CD4-positive, alpha-beta T cell treated with Interleukin-1 beta for 1 hour (primary cell): Measurements from ENCODE around the gene COX7A2.

ENCODE experiments used
- DNase-seq, 2 donors: peaks; one replicate each; pipeline ENCODE4 v3.0.0-alpha.2; 2020 to 2022

COX7A2 gene

DNA sequence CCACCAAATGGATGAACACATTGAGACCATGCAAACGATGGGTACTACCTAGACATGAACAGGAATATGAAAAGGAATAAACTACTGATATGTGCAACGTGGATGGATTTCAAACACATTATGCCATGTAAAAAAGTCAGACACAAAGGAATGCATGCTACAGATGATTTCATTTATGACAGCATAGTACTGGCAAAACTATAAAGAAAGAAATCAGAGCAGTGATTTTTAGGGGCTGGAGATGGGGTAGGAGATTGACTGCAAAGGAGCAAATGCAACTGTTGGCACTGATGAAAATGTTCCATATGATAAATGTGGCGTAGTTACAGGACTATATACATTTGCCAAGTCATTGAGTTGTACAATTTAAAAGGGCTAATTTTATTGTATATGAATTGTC is 24.3 kb downstream of the COX7A2 start:
- DNase-seq: no peak

DNA sequence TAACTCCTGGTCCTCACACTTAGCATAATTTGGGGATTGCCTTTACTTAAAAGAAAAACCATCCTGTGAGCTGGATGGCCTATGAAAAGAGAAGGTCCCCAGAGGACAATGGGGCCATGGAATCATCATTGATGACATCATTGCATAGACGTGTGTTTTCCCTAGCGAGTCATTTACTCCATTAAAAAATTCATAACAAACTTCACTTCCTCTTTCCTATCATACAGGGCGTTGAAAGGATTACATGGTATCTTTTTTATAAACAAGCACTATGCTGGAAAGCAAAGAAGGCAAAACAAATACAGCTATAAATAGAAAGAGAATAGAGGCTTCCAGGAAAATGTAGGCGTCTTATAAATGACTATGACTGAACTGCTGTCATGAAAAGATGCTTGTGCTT is 26.4 kb downstream of the COX7A2 start:
- DNase-seq: no peak

DNA sequence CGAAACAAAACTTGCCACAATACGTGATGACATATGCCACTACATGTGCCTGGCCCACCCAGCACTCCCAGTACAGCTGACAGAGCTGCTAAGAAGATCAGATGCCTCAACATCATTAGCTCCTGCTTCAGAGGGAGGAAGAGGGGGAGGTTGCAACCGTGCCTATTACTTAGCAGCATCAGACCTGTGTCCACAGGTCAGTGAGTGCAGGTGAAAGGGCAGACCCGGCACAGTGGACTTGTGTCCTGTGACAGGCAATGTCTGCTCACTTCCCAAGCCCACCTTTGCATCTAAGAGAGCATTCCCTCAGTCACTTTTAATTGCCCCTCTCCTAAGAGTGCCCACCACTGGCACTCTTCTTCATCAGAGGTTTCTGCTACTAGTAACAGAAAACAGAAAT is 28.3 kb downstream of the COX7A2 start:
- DNase-seq: no peak

DNA sequence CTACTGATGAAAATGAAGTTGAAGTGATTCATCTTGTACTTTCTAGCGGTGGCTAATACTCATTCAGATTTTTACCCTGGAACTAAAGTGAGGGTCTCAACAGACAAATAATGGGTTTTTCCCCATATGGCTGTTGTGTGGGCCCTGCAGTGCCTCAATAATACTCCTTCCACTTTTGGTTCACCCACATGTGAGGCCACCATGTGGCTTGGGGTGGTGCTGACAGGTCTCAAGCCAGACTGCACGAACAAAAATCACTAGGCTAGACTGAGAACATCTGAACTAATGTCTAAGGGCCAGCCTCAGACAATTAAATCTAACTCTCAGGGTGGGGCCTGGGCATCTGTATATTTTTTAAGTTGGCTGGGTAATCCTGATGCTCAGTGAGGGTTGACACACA is 29.9 kb downstream of the COX7A2 start:
- DNase-seq: no peak

DNA sequence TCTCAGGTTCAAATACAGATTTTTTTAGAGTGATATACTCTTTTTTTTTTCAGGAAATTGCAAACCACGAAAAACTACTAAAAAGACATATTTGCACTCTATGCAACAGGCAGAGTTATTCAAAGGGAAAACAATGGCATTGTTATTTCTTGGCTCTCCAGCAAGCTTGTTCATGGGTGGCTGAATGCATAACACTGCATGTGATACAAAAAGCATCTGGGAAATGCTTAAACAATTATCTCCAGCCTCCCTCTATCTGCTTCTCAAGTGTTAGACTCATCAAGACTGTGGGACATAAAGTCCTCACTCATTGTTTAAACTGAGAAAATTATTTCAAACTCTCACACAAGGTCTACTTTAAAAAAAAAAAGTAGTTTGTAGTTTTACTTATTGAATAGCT is 30.5 kb downstream of the COX7A2 start:
- DNase-seq: no peak

DNA sequence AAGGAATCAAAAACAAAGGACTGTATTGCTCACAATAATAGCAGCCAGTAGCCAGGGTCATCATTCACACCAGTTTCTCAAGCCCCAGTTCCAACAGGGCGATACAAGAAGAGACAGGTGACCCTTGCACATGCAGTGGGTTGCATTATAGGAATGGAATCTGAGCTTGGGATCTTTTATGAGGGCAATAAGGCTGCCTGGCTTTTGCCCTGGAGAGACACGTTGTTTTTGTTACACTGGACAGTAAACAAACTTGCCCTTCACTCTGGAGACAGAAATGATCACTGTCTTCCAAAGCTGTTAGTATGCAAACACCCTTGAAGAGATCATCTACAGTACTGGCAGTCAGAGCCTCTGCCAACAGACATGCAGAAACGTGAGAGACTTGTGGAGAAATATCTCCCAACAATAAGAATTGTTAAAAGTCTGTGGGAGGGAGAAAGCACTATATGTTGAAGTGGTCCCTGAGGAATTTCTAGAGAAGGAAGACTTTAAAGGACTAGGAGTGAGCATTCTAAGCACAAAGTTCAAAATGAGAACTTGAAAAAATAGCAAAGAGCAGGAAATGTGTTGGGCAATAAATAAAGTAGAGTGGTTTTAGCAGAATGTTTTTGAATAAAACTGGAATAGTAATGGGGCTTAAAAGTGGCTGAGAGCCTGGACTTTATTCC is 31.5 kb downstream of the COX7A2 start:
- no peak for DNase-seq

DNA sequence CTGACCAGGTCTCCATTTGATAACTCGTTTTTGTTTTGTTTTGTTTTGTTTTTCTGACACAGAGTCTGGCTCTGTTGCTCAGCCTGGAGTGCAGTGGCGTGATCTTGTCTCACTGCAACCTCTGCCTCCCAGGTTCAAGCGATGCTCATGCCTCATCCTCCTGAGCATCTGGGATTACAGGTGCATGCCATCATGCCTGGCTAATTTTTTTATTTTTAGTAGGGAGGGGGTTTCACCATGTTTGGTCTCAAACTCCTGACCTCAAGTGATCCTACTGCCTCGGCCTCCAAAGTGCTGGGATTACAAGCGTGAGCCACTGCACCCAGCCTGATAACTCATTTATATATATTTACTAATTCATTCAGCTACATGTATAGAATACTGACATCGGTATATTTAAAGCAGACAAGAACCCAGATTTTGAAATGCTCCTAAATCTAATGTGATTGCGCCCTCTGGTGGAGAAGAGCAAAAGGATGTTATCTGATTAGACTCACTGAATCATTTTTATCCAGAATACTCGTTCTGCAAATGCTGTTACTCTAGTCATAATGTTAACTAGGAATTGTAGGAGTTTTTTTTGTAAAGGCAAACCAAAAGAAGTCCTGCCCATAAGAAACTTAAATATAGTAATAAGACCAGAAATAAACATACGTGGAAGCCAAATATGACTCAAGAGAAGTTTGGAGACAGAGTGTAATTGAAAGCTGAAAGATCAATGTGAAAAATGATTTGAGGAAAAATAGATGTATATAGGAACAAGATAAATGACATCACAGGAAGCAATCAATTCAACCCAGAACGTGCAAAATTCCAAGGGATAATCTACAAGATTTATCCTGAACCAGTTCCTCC is 32.5 kb downstream of the COX7A2 start:
- DNase-seq: peak; percentile 26 to 68

DNA sequence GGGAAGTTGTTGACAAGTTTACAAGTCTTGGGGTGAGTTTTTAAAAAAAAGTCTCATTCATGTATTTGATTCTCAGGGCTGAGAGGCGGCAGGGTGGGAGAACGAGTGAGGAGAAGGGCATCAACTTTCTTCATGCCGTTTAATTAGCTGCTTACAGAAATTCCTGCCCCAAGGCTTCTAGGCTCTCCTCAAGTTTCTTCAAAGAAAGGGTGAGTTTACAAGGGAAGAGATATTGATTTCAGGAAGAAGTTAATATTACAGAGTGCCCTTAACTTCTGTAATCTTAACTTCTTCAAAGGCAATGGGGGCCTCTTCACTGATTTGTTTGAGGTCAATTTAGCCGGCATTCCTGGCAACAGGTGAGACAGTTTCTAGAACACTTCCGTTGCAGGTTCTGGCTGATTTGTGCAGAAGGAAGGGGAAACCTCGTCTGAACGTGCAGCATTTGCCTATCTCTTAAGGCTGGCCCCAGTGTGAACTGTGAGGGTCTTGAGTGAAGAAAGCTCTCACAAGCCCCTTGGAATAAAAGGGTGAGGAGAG is 34.3 kb downstream of the COX7A2 start:
- no peak for DNase-seq

DNA sequence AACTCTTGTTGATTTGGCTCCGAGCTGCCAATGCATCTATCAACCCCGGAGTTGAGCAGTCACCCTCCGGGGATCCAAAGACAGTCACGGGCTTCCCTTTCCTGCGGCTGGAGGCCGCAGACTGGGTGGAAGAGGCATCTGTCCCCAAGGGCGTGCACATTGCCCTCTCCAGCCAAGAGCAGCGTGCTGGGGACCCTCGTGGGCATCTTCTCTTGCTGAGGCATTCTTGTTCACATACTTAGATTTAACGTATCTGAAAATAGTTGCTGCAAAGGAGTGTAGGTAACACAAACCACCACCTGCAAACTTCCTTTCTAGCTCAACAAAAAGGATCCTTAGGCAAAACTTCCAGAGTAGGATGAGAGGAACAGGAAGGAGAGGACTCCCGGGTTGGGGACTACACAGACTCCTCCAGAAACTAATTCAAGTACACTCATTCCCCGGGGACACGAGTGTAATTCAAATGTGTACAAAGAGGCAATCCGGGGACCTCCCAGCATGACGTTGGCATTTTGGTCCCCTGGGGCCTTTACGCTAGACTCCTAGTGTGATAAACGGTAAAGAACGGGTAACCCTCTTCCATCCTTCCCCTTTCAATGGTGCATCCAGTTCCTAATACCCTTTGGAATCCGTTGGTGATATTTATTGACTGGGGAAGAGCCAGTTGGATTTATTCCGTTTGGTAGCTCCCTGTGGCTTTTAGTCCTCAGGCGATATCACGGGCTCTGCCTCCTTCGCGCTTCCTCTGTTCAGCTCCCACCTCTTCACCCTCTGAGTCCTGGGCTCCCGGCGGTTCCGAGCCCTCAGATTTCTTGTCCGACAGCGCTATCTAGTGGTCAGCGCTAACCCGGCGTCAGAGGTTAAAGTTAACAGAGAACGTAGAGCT is 35.1 kb downstream of the COX7A2 start:
- DNase-seq: peak; percentile 74 to 80

DNA sequence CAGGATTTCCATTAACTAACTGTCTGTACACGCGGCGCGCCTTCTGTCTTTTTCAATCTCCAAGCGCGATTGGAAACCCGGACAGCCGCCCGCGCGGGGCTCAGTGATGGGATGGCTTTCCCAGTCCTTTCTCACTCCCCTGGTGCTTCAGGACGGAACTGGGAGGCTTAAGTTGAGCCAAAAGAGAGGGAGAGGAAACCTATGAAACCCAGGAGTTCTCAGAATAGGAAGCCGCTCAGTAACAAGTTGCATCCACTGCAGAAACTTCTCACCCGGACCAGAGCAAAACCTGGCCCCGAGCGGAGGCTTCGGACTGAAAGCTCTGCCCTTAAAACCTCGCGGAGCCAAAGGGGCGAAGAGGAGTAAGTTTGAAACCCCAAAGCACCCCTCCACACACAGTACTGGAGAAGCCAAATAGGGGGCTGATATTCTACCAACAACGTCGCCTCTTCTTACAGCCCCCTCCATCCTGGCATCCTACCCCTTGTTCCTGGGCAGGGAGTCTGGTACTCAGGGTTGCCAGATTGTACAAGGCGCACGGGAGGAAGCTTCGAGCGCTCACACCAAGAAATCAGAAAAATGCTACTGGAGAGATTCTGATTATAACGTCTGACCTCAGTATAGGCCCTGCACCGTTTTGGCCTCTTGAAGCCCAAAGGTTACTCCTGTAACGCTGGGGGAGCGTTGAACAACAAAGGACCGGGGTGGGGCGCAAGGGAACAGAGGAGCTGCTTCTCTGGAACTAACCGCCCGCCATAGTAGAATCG is 36.8 kb downstream of the COX7A2 start:
- no peak for DNase-seq

DNA sequence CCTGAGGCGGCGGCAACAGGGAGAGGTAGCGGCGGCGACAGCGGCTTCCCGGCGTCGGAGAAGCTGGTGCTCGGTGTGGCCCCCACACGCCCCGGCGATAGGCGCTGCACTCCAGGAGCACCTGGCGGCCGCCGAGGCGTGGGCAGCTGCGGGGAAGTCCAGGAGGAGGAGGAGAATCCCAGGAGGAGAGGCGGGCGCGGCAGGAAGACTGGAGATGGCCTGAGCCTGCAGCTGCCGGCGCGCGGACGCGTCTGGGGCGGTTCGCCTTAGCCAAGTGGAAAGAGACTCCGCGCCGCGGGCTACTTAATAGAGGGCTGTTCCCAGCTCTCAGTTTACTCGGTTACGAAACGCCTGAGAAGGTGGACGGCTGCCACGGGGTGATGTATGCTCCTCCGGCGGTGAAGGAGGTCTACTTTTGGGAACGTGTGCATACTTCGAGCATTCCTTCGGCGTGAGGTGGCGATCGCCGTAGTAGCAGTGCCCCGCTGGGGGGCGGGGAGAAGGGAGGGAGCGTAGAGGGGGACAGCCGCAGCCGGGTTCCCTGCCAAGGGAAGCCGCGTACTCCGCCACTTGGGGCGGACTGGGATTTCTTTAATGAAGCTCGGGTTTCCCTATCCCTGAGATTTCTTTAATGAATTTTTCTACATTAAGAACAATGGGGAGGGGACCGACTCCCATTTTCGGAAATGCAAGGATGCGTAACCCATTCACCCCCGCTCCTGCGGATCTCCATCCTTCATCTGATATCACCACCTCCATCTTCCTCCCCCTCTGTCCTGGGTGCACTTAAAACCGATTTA is 37.6 kb downstream of the COX7A2 start, which contains the start of gene COL12A1:
TSS of gene COL12A1 (minus strand) at position 278 of the 800 bp plus-strand sequence. CDS start 3,261 bp downstream, outside the sequence.
- DNase-seq: no peak

DNA sequence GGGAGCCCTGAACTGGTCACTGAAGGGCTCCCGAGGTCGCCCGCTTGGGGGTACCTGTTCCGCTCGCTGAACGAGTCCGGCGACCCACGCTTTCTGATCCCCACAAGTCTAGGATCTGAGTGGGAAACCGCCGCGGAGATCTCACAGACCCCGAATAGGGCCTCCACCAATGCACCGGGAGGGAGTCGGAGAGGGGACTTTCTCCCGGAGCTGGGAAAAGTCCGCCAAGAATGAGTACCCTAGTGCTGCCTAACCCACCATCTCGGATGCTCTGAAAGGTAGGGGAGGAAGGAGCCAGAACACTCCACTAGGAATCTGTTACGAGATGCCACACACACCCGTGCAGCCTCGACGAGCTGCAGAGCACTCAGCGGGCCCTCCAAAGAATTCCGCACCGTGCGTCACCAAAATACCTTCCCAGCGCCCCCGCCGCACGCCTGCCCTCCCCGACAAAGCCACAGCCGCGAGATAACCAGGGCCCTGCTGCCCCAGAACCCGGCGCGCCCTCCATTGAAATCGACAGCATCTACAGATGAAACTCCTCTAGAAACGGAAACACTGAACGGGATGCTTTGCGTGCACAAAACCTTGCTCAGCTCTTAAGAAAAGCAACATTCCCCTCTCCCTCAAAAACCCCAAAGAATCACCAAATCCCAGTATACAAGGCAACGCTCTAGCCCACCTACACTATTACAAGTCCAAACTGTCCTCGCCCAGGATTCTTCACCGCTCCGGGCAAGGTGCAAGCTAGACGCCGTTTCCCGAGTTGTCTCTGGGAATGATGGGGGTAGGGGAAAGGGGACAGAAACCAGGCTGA is 38.4 kb downstream of the COX7A2 start:
- no peak for DNase-seq

DNA sequence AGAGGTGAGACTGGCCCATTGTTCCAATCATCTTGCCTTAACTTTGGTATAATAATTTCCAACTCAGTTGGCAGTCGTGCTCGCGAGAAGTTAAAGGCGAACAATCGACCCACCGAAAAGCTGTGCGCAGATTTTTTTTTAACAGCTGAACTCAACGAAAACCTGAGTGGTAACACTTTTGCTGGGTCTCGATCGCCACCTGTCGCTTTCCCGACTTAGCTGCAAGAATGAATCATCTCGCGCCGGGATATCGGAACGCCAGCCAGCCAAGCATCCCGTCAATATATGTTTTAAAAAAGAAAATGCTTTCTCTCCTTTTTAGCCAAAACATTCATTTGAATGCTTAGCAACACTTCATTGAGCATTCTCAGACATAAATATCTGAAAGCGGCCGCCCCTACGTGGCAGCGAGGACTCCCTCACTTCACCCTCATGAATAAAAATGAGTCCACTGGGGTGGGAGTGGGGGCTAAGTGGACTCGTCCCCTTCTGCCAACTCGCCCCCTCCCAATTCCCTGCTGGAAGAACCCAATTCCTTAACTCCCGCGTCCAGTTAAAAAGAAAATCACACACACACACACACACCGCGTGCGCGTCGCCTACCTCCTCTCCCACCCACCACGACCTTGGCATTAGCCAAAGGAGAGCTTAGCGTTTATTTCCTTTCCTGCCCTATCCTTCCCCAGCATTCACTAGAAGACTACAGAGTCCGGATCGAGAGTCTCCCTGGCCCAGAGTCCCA is 39.2 kb downstream of the COX7A2 start:
- peak in 1 of 2 donors; percentile 13 for DNase-seq

DNA sequence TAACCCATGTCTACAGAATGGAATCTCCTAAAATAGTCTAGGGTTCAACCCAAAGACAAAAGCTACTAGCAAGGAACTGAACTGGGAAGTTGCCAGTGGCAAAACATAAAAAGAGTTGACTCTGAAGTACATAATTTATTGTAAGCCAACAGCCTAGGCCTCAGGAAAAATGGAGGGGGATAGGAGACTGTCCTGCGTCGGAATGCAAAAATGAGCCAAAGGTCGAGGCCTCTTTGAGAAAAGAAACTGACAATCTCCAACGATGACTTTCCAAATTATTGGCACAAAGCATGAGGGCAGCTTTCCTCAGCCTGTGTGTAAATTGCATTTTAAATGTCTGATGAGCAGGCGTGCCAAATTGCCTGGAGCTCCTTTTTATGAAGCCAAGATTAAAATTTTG is 39.9 kb downstream of the COX7A2 start:
- DNase-seq: no peak

DNA sequence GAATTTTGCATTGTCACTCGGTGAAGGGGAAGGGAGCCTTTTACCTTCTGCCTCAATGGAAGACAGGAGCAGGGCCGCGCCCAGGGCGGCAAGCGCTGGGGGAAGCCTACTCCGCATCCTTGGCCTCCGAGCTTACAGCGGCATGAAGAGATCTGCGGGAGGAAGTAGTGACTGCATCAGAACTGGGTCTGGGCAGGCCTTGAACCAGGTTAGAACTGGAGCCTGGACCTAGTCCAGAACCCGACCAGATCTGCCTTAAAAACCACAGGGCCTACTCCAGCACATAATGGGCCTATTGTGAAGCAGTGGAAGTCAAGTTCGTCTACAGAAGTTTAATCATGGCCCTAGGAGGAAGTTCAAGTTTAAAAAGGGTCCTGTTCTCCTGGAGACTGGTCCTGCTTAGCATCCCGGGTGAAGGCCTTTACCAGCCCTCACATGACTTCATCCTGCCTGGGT is 40.9 kb downstream of the COX7A2 start:
- no peak for DNase-seq

DNA sequence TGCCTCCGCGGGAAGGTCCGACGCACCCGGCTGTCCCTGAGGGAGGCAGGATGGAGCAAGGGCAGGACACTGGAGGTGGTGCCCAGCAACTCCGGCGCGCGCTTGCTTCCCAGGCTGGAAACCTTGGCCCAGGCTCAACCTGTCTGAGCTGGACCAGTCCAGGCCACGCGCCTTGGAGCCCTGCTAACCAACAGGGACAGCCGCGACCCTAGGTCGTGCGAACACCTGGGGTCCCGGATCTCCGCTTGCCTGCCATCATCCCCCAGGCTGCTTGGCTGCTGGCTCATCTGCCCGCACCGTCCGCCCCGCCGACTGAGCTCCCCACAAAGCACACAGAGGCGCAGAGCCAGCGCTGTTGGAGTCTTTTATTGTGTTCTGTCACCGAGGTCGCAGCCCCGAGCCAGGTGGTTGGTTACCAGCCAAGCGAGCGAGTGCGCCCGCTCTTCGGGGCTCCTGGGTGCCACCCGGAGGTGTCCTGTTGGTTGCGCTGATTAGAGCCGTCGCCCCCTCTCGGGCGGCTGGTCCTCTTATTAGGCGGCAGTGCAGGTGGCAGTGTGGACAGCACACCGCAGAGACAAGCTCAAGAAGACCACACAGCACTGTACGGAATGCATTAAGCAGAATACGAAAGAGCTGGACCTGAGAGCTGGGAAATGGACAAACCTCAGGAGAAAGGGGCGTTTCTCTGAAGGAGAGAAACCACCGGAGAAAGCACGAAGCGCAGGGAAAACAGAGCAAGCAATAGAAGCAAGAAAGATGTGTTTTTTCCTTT is 41.5 kb downstream of the COX7A2 start:
- no peak for DNase-seq

DNA sequence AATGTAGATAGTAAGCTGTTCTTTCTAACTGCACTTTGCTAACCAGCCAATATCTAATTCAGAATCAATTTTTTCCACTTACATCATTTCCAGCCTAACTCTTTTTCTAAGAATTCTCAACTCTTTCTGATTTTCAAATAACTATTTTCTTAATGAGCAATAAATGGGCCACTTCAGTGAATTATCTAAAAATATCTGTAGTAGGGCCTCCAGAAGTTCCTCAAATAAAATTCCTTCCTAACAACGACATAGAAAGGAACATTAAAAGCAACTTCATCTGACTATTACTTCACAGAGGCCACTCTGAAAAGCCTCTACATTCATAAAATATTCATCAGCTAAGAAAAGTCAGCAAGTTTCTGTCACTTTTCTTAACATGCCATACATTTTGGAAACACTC is 42.6 kb downstream of the COX7A2 start:
- no peak for DNase-seq

DNA sequence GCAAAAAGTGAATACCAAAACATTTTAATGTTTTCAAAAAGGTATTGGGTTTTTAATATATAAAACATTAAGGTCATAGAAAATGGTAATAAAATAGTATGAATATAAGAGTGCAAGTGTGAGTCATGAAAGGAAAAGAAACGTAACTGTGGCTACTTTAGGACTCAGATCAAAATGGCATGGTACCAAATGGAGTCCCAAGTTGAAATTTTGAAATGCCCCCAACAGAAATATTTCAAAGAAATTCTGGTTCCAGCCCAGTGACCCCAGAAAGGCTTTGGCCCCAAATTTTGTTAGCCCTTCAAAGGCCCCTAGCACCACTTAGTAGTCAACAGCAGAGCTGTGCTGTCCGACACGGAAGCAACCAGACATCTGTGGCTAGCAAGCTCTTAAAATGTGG is 43.7 kb downstream of the COX7A2 start:
- DNase-seq: no peak
